OCI-LY1 (cell line): ENCODE data around the gene ACACA.

Experiments
- CTCF ChIP-seq: fragments of 200-600 bp; sonication (generic), shearing (Covaris generic); IDR thresholded peaks from 2 replicates; pipeline ENCODE4 v1.5.1; 2017; ENCODE audit warnings: mild to moderate bottlenecking, antibody characterized with exemption, low read length, moderate library complexity, mixed read lengths
- EZH2 ChIP-seq: fragments of 200-600 bp; sonication (generic), shearing (Covaris generic); IDR thresholded peaks from 2 replicates; pipeline ENCODE4 v1.8.0; 2017; ENCODE audit warnings: borderline replicate concordance, mixed run types, mild to moderate bottlenecking, antibody characterized with exemption, low read length, moderate library complexity, mixed read lengths

GRCh38 chr17:37440424-37440823 is 33.8 kb upstream of the ACACA start:
- TF ChIP-seq CTCF (no peak), EZH2 (no peak)
